Neural cell (in vitro differentiated cells): ENCODE measurements around the gene WDR31. TPM values are rescaled to one million over a fixed set of nuclear protein-coding genes. Genes with fewer than 3 reads are reported as not detected.

Source experiments
- H2AFZ ChIP-seq: fragments of 200-600, 300-800 bp; sonication (generic), shearing (Covaris generic); 2 replicates; pipeline ENCODE4 v1.6.0; 2014; ENCODE audit warnings: low read depth, mild to moderate bottlenecking, antibody characterized with exemption, low read length, moderate library complexity
- H3F3A ChIP-seq: fragments of 200-600 bp; shearing (Covaris generic); 2 replicates; pipeline ENCODE4 v1.6.1; 2016; ENCODE audit warnings: mild to moderate bottlenecking, moderate library complexity, mixed read lengths, antibody characterized with exemption, low read length; ENCODE audit not compliant: insufficient read depth, poor library complexity, severe bottlenecking
- H3K27ac ChIP-seq: fragments of 200-600, 300-800 bp; sonication (generic), shearing (Covaris generic); 2 replicates; pipeline ENCODE4 v1.5.1; 2014; ENCODE audit warnings: mild to moderate bottlenecking, low read length, moderate library complexity
- H3K27me3 ChIP-seq: fragments of 300-800, 200-600 bp; sonication (generic), shearing (Covaris generic); 2 replicates; pipeline ENCODE4 v1.6.0; 2014; ENCODE audit warnings: mild to moderate bottlenecking, low read depth, low read length, moderate library complexity; ENCODE audit not compliant: insufficient read depth
- H3K36me3 ChIP-seq: fragments of 300-800, 200-600 bp; sonication (generic), shearing (Covaris generic); 2 replicates; pipeline ENCODE4 v1.5.1; 2014; ENCODE audit warnings: mild to moderate bottlenecking, antibody characterized with exemption, low read length, moderate library complexity; ENCODE audit not compliant: insufficient read depth
- H3K4me2 ChIP-seq: fragments of 300-800, 200-600 bp; sonication (generic), shearing (Covaris generic); 2 replicates; pipeline ENCODE4 v1.6.0; 2014; ENCODE audit warnings: mild to moderate bottlenecking, low read length
- H3K4me3 ChIP-seq: fragments of 300-800, 200-600 bp; sonication (generic), shearing (Covaris generic); 2 replicates; pipeline ENCODE4 v1.5.1; 2014; ENCODE audit warnings: mild to moderate bottlenecking, low read length, moderate library complexity
- H3K79me2 ChIP-seq: fragments of 200-600 bp; shearing (Covaris generic); replicated peaks from 2 replicates; pipeline ENCODE4 v1.6.0; 2014; ENCODE audit warnings: mild to moderate bottlenecking, low read length, moderate library complexity; ENCODE audit not compliant: insufficient read depth
- H3K9ac ChIP-seq: fragments of 300-800, 200-600 bp; sonication (generic), shearing (Covaris generic); 2 replicates; pipeline ENCODE4 v1.6.1; 2016; ENCODE audit warnings: mild to moderate bottlenecking, low read length, mixed read lengths
- H3K9me2 ChIP-seq: fragments of 200-600 bp; shearing (Covaris generic); 2 replicates; pipeline ENCODE4 v1.6.1; 2016; ENCODE audit warnings: mild to moderate bottlenecking, low read length, mixed read lengths; ENCODE audit not compliant: insufficient read depth
- H3K9me3 ChIP-seq: fragments of 200-600, 300-800 bp; sonication (generic), shearing (Covaris generic); 2 replicates; pipeline ENCODE4 v1.6.1; 2016; ENCODE audit warnings: mild to moderate bottlenecking, mixed run types, low read length, moderate library complexity, mixed read lengths
- H4K20me1 ChIP-seq: fragments of 200-600 bp; shearing (Covaris generic); 2 replicates; pipeline ENCODE4 v1.6.1; 2016; ENCODE audit warnings: mild to moderate bottlenecking, mixed run types; ENCODE audit not compliant: insufficient read depth
- EP300 ChIP-seq: fragments of 450-650 bp; conservative IDR thresholded peaks from 2 replicates; pipeline ENCODE4 v1.6.1; 2014; ENCODE audit warnings: antibody characterized with exemption, mild to moderate bottlenecking, moderate library complexity; ENCODE audit not compliant: poor library complexity, severe bottlenecking
- EZH2 ChIP-seq: fragments of 200-600, 300-800 bp; shearing (Covaris generic), sonication (generic); IDR thresholded peaks from 2 replicates; pipeline ENCODE4 v1.6.1; 2014; ENCODE audit warnings: antibody characterized with exemption, low read length, borderline replicate concordance, mild to moderate bottlenecking; ENCODE audit not compliant: insufficient read depth, poor library complexity, severe bottlenecking
- MXI1 ChIP-seq: fragments of 450-650 bp; conservative IDR thresholded peaks from 2 replicates; pipeline ENCODE4 v1.6.1; 2014; ENCODE audit warnings: antibody characterized with exemption, mild to moderate bottlenecking; ENCODE audit not compliant: poor library complexity, severe bottlenecking
- POLR2AphosphoS5 ChIP-seq: IDR thresholded peaks from 2 replicates; pipeline ENCODE4 v1.6.1; 2012
- RAD21 ChIP-seq: fragments of 450-650 bp; conservative IDR thresholded peaks from 2 replicates; pipeline ENCODE4 v1.6.1; 2014; ENCODE audit warnings: antibody characterized with exemption, mild to moderate bottlenecking, moderate library complexity
- SMC3 ChIP-seq: fragments of 450-650 bp; conservative IDR thresholded peaks from 2 replicates; pipeline ENCODE4 v1.6.1; 2014; ENCODE audit warnings: antibody characterized with exemption, mild to moderate bottlenecking, moderate library complexity; ENCODE audit not compliant: poor library complexity
- TAF1 ChIP-seq: IDR thresholded peaks from 2 replicates; pipeline ENCODE4 v1.6.1; 2012; ENCODE audit warnings: low read depth
- polyA plus RNA-seq: library from polyadenylated mRNA; depleted of rRNA; stranded (reverse); fragments of >200 nt; gene quantifications from 2 replicates; pipeline ENCODE4 v1.2.3, GENCODE V29; 2014
- TF ChIP-seq, protein P1 (sequence below): IDR thresholded peaks from 2 replicates; pipeline ENCODE4 v1.6.1; 2012; ENCODE audit warnings: borderline replicate concordance
- TF ChIP-seq, protein P2 (sequence below): fragments of 450-650 bp; IDR thresholded peaks from 2 replicates; pipeline ENCODE4 v1.5.1; 2014; ENCODE audit warnings: antibody characterized with exemption, mild to moderate bottlenecking, moderate library complexity; ENCODE audit not compliant: poor library complexity, severe bottlenecking

Gene WDR31
- polyA plus RNA-seq, 1 donor from 2014 or later: 0.59 TPM

- Histone ChIP-seq H3K9me2 (no peaks in the 10 kb centered on the region), H3K27me3 (no peaks in the 10 kb centered on the region), H3K79me2 (no peaks in the 10 kb centered on the region), H3K9ac (no peak overlapping the region), H3K9me3 (no peaks in the 10 kb centered on the region), H3K27ac (no peak overlapping the region), H2AFZ (no peak overlapping the region), H3K4me2 (no peak overlapping the region), H3F3A (no peaks in the 10 kb centered on the region), H4K20me1 (no peaks in the 10 kb centered on the region), H3K4me3 (no peak overlapping the region), H3K36me3 (no peaks in the 10 kb centered on the region)
- TF ChIP-seq POLR2AphosphoS5 (no peak), EP300 (no peak), EZH2 (no peak), TAF1 (no peak), RAD21 (no peak), SMC3 (no peak)
Measured at GRCh38 chr9:113363336-113363735, 23.3 kb upstream of the WDR31 start.

GRCh38 chr9:113361304-113362018 lies 21.4 kb upstream of the WDR31 start:
- no peak for TF ChIP-seq TAF1
- Histone ChIP-seq H3K9ac (no peak overlapping the region), H3K4me3 (no peak overlapping the region), H2AFZ (no peak overlapping the region), H3K36me3 (no peaks in the 10 kb centered on the region), H3K27me3 (no peaks in the 10 kb centered on the region), H3F3A (no peaks in the 10 kb centered on the region), H3K9me3 (no peaks in the 10 kb centered on the region), H3K9me2 (no peaks in the 10 kb centered on the region), H3K79me2 (no peaks in the 10 kb centered on the region), H3K4me2 (no peak overlapping the region), H3K27ac (no peak overlapping the region), H4K20me1 (no peaks in the 10 kb centered on the region)

DNA sequence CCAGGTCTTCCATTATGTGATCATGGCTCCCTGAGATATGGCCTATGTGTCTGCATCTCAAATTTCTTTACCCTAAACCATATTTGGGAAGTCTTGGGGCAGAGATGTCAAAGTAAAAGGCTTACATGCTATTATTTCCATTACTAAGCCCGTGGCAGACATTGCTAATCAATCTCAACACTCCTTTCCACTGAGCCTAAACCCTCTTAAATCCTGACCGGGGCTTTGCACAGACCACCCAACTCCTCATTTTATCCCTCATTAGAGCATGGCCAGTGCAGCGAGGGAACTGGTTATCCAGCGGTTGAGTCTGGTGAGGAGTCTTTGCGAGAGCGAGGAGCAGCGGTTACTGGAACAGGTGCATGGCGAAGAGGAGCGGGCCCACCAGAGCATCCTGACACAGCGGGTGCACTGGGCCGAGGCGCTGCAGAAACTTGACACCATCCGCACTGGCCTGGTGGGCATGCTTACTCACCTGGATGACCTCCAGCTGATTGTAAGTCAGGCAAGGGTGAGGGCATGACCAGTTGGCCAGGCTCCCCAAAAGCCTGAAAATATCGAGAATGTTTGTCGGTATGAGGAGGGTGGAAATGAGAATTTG lies 20.3 kb upstream of the WDR31 start:
- Histone ChIP-seq H3K9me3 (no peaks in the 10 kb centered on the region), H3K27ac (no peak overlapping the region), H3K4me2 (no peak overlapping the region), H3F3A (no peaks in the 10 kb centered on the region), H2AFZ (no peak overlapping the region), H3K79me2 (no peaks in the 10 kb centered on the region), H3K9me2 (no peaks in the 10 kb centered on the region), H3K9ac (no peak overlapping the region), H3K36me3 (no peaks in the 10 kb centered on the region), H3K4me3 (no peak overlapping the region), H3K27me3 (no peaks in the 10 kb centered on the region), H4K20me1 (no peaks in the 10 kb centered on the region)
- TF ChIP-seq MXI1 (no peak), RAD21 (no peak), TAF1 (no peak), SMC3 (no peak), POLR2AphosphoS5 (no peak), EZH2 (no peak), EP300 (no peak)
- TF ChIP-seq, protein P1, sequence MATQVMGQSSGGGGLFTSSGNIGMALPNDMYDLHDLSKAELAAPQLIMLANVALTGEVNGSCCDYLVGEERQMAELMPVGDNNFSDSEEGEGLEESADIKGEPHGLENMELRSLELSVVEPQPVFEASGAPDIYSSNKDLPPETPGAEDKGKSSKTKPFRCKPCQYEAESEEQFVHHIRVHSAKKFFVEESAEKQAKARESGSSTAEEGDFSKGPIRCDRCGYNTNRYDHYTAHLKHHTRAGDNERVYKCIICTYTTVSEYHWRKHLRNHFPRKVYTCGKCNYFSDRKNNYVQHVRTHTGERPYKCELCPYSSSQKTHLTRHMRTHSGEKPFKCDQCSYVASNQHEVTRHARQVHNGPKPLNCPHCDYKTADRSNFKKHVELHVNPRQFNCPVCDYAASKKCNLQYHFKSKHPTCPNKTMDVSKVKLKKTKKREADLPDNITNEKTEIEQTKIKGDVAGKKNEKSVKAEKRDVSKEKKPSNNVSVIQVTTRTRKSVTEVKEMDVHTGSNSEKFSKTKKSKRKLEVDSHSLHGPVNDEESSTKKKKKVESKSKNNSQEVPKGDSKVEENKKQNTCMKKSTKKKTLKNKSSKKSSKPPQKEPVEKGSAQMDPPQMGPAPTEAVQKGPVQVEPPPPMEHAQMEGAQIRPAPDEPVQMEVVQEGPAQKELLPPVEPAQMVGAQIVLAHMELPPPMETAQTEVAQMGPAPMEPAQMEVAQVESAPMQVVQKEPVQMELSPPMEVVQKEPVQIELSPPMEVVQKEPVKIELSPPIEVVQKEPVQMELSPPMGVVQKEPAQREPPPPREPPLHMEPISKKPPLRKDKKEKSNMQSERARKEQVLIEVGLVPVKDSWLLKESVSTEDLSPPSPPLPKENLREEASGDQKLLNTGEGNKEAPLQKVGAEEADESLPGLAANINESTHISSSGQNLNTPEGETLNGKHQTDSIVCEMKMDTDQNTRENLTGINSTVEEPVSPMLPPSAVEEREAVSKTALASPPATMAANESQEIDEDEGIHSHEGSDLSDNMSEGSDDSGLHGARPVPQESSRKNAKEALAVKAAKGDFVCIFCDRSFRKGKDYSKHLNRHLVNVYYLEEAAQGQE: no peak
- TF ChIP-seq, protein P2, sequence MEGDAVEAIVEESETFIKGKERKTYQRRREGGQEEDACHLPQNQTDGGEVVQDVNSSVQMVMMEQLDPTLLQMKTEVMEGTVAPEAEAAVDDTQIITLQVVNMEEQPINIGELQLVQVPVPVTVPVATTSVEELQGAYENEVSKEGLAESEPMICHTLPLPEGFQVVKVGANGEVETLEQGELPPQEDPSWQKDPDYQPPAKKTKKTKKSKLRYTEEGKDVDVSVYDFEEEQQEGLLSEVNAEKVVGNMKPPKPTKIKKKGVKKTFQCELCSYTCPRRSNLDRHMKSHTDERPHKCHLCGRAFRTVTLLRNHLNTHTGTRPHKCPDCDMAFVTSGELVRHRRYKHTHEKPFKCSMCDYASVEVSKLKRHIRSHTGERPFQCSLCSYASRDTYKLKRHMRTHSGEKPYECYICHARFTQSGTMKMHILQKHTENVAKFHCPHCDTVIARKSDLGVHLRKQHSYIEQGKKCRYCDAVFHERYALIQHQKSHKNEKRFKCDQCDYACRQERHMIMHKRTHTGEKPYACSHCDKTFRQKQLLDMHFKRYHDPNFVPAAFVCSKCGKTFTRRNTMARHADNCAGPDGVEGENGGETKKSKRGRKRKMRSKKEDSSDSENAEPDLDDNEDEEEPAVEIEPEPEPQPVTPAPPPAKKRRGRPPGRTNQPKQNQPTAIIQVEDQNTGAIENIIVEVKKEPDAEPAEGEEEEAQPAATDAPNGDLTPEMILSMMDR: no peak
